HCT116 (cell line): Measurements from ENCODE around the gene SNRPA1. TPM values are rescaled to one million over a fixed set of nuclear protein-coding genes. Genes with fewer than 3 reads are reported as not detected.

ENCODE experiments used
- ATAC-seq: fragments of 200-7000 bp; cut with Tn5 transposase; 2 replicates; pipeline ENCODE4 v1.9.1; 2020; ENCODE audit warnings: mild to moderate bottlenecking, moderate library complexity
- BruUV-seq: library from RNA; stranded (reverse); fragments of 400-500 nt; replicated peaks from 2 replicates; lab custom pipeline; 2021; lab: Mats Ljungman, UMichigan
- CTCF ChIA-PET: fragments of 300-600 bp; sonication (Branson Sonifier 250); formaldehyde crosslinking; loops from one replicate; lab custom pipeline; 2021; ENCODE audit warnings: antibody characterized with exemption; lab: Charles Lee
- POLR2A ChIA-PET: fragments of 300-600, 350-600 bp; sonication (Branson Sonifier 250); formaldehyde crosslinking; loops from one replicate; lab custom pipeline; 2021; ENCODE audit warnings: antibody characterized with exemption; lab: Charles Lee
- RAD21 ChIA-PET, 2 experiments: fragments of 300-600 bp; sonication (Branson Sonifier 250); formaldehyde crosslinking; loops; one replicate each; lab custom pipeline; 2023; ENCODE audit warnings: low total read pairs in 2 of 2; ENCODE audit not compliant: uncharacterized antibody in 2 of 2, unreplicated experiment in 2 of 2, low non-redundant PET in 1 of 2; lab: Charles Lee
- DNase-seq: peaks from one replicate; pipeline ENCODE4 v3.0.0-alpha.2; 2010; ENCODE audit warnings: low read depth, low spot score
- H2AFZ ChIP-seq: fragments of 200-600 bp; shearing (Covaris generic), sonication (generic); 2 replicates; pipeline ENCODE4 v1.6.1; 2017; ENCODE audit warnings: low read depth, mixed run types, mixed read lengths, antibody characterized with exemption, low read length; ENCODE audit not compliant: poor library complexity, severe bottlenecking
- H3K27ac ChIP-seq: 2 replicates; pipeline ENCODE4 v1.5.1; 2012; ENCODE audit warnings: low read depth, low read length
- H3K27me3 ChIP-seq: fragments of 200-600 bp; sonication (generic); 2 replicates; pipeline ENCODE4 v1.6.1; 2016; ENCODE audit warnings: mixed run types, low read length, mixed read lengths; ENCODE audit not compliant: insufficient read depth
- H3K36me3 ChIP-seq, 2 experiments: fragments of 200-500 bp in 1 of 2; fragments of 200-600 bp in 1 of 2; sonication (Bioruptor generic) in 1 of 2; sonication (generic) in 1 of 2; 2 replicates each; pipeline versions ENCODE4 v1.5.1 to v1.6.1; 2014 to 2016; ENCODE audit warnings: low read length in 2 of 2, inconsistent platforms in 1 of 2, mixed read lengths in 1 of 2, mixed run types in 1 of 2; ENCODE audit not compliant: insufficient read depth in 2 of 2, control insufficient read depth in 1 of 2
- H3K4me1 ChIP-seq, 2 experiments: fragments of 200-600 bp in 1 of 2; sonication (generic) in 1 of 2; 2 replicates each; pipeline versions ENCODE4 v1.5.1 to v1.6.1; 2012 to 2017; ENCODE audit warnings: low read length in 2 of 2, inconsistent platforms in 1 of 2, mild to moderate bottlenecking in 1 of 2, mixed read lengths in 1 of 2, mixed run types in 1 of 2, moderate library complexity in 1 of 2; ENCODE audit not compliant: insufficient read depth in 2 of 2, control insufficient read depth in 1 of 2
- H3K4me2 ChIP-seq: fragments of 200-600 bp; sonication (generic); 2 replicates; pipeline ENCODE4 v1.6.1; 2017; ENCODE audit warnings: mixed run types, low read length, mixed read lengths
- H3K4me3 ChIP-seq, 2 experiments: fragments of 200-600 bp in 1 of 2; sonication (generic) in 1 of 2; replicated peaks in 1 of 2; 2 replicates each; pipeline ENCODE4 v1.5.1; 2011 to 2016; ENCODE audit warnings: low read length in 2 of 2, control low read depth in 1 of 2, low read depth in 1 of 2, mild to moderate bottlenecking in 1 of 2, mixed read lengths in 1 of 2, mixed run types in 1 of 2
- H3K79me2 ChIP-seq: fragments of 200-600 bp; sonication (generic); 2 replicates; pipeline ENCODE4 v1.6.1; 2017; ENCODE audit warnings: mild to moderate bottlenecking, mixed run types, low read length, moderate library complexity, mixed read lengths; ENCODE audit not compliant: insufficient read depth
- H3K9ac ChIP-seq: fragments of 200-600 bp; sonication (generic); 2 replicates; pipeline ENCODE4 v1.6.1; 2016; ENCODE audit warnings: low read length, mixed read lengths
- H3K9me2 ChIP-seq: fragments of 200-600 bp; sonication (generic), shearing (Covaris generic); 2 replicates; pipeline ENCODE4 v1.6.1; 2017; ENCODE audit warnings: mixed run types, mild to moderate bottlenecking, moderate library complexity; ENCODE audit not compliant: insufficient read depth
- H3K9me3 ChIP-seq, 2 experiments: fragments of 200-500 bp in 1 of 2; fragments of 200-600 bp in 1 of 2; sonication (Bioruptor generic) in 1 of 2; sonication (generic) in 1 of 2; 2 replicates each; pipeline ENCODE4 v1.6.1; 2014 to 2017; ENCODE audit warnings: low read length in 2 of 2, mixed read lengths in 2 of 2, inconsistent platforms in 1 of 2, low read depth in 1 of 2, mild to moderate bottlenecking in 1 of 2, mixed run types in 1 of 2, moderate library complexity in 1 of 2; ENCODE audit not compliant: control insufficient read depth in 1 of 2, insufficient read depth in 1 of 2
- H4K20me1 ChIP-seq: fragments of 200-600 bp; sonication (generic), shearing (Covaris generic); 2 replicates; pipeline ENCODE4 v1.6.1; 2017; ENCODE audit warnings: mixed run types, mild to moderate bottlenecking, moderate library complexity; ENCODE audit not compliant: insufficient read depth
- EGR1 ChIP-seq: IDR thresholded peaks from 2 replicates; pipeline ENCODE4 v1.6.1; 2012; ENCODE audit warnings: low read depth
- EZH2 ChIP-seq: fragments of 200-600 bp; sonication (generic); IDR thresholded peaks from 2 replicates; pipeline ENCODE4 v1.6.1; 2017; ENCODE audit warnings: antibody characterized with exemption, mixed run types
- EZH2phosphoT487 ChIP-seq: fragments of 200-600 bp; IDR thresholded peaks from 2 replicates; pipeline ENCODE4 v1.6.1; 2018; ENCODE audit warnings: antibody characterized with exemption, borderline replicate concordance
- MAX ChIP-seq: IDR thresholded peaks from 2 replicates; pipeline ENCODE4 v1.6.1; 2012
- POLR2A ChIP-seq: IDR thresholded peaks from 2 replicates; pipeline ENCODE4 v1.7.0; 2011; ENCODE audit warnings: borderline replicate concordance; ENCODE audit not compliant: insufficient read depth, insufficient read length; ENCODE audit errors: extremely low read depth
- POLR2AphosphoS5 ChIP-seq: IDR thresholded peaks from 2 replicates; pipeline ENCODE4 v1.6.1; 2011; ENCODE audit warnings: mild to moderate bottlenecking, low read depth, low read length, moderate library complexity
- SIN3A ChIP-seq: IDR thresholded peaks from 2 replicates; pipeline ENCODE4 v1.6.1; 2012; ENCODE audit warnings: low read depth
- SP1 ChIP-seq: IDR thresholded peaks from 2 replicates; pipeline ENCODE4 v1.6.1; 2012; ENCODE audit warnings: low read depth
- SRF ChIP-seq: IDR thresholded peaks from 2 replicates; pipeline ENCODE4 v1.6.1; 2012; ENCODE audit warnings: low read depth
- YY1 ChIP-seq: IDR thresholded peaks from 2 replicates; pipeline ENCODE4 v1.6.1; 2011; ENCODE audit warnings: low read length, low read depth, moderate library complexity, mild to moderate bottlenecking; ENCODE audit not compliant: insufficient replicate concordance; ENCODE audit errors: extremely low read depth
- ZFX ChIP-seq: fragments of 450-650 bp; IDR thresholded peaks from 2 replicates; pipeline ENCODE4 v1.6.1; 2017
- intact Hi-C: fragments of 100-400 bp; cut with micrococcal nuclease; formaldehyde crosslinking; loops from 2 replicates; pipeline ENCODE4 v1.10.0; 2022
- total RNA-seq: library from RNA; stranded (reverse); gene quantifications from one replicate; pipeline ENCODE4 v1.2.1, GENCODE V29; 2021; ENCODE audit not compliant: unreplicated experiment
- TF ChIP-seq, protein P1 (sequence below), 3 experiments: fragments of 200-600 bp in 1 of 3; sonication (generic) in 1 of 3; IDR thresholded peaks in 2 of 3; conservative IDR thresholded peaks in 1 of 3; 2 replicates each; pipeline ENCODE4 v1.5.1; 2012 to 2017; ENCODE audit warnings: low read depth in 2 of 3, low read length in 2 of 3, antibody characterized with exemption in 1 of 3, borderline replicate concordance in 1 of 3, control low read depth in 1 of 3, mild to moderate bottlenecking in 1 of 3, mixed read lengths in 1 of 3, mixed run types in 1 of 3, moderate library complexity in 1 of 3; ENCODE audit not compliant: insufficient read depth in 1 of 3

Gene SNRPA1
- total RNA-seq, 1 experiment from 2014 or later: 104 TPM

DNA sequence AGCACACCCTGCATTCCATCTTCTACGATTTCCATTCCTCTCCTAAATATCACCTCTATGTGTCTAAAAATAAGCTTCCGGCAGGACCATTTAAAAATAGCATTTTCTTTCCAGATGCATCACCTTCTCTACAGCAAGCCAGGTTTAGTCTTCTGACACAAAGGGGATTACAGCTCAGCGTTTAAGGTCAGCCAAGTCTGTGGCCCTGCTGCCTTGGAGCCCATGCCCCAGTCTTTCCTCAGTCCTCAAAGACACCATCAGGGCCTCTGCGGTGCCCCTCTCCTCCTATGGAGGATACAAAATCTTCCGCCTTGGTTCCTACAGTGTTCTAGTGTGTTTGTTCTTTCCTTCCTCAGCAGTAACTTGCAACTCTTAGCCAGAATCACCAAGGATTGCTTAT lies 21.5 kb downstream of the SNRPA1 start:
- Histone ChIP-seq H3K4me1 (peaks cover 2 to 12% of the 10 kb centered on the region in 2 experiments; a peak in 3 of 4 replicates), H4K20me1 (no peaks in the 10 kb centered on the region), H3K27ac (no peak overlapping the region), H3K4me3 (no peak overlapping the region), H3K36me3 (peaks cover 37 to 55% of the 10 kb centered on the region in 2 experiments), H3K27me3 (no peaks in the 10 kb centered on the region), H3K4me2 (no peak overlapping the region), H3K9me3 (no peaks in the 10 kb centered on the region), H3K79me2 (peaks cover 32% of the 10 kb centered on the region), H3K9me2 (no peaks in the 10 kb centered on the region), H3K9ac (no peak overlapping the region), H2AFZ (no peak overlapping the region)
- no peak for TF ChIP-seq SIN3A
- TF ChIP-seq ZFX: no peak
- no peak for TF ChIP-seq POLR2A
- no peak for TF ChIP-seq MAX
- TF ChIP-seq SP1: no peak
- TF ChIP-seq POLR2AphosphoS5: no peak
- TF ChIP-seq EGR1: no peak
- TF ChIP-seq, protein P1, sequence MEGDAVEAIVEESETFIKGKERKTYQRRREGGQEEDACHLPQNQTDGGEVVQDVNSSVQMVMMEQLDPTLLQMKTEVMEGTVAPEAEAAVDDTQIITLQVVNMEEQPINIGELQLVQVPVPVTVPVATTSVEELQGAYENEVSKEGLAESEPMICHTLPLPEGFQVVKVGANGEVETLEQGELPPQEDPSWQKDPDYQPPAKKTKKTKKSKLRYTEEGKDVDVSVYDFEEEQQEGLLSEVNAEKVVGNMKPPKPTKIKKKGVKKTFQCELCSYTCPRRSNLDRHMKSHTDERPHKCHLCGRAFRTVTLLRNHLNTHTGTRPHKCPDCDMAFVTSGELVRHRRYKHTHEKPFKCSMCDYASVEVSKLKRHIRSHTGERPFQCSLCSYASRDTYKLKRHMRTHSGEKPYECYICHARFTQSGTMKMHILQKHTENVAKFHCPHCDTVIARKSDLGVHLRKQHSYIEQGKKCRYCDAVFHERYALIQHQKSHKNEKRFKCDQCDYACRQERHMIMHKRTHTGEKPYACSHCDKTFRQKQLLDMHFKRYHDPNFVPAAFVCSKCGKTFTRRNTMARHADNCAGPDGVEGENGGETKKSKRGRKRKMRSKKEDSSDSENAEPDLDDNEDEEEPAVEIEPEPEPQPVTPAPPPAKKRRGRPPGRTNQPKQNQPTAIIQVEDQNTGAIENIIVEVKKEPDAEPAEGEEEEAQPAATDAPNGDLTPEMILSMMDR (IDR thresholded peaks at IDR 0.05 in 2 of 3, conservative IDR thresholded peaks at IDR 0.05 in 1 of 3; ENCODE audit: borderline replicate concordance in 1 of 3, insufficient read depth in 1 of 3, low read depth in 2 of 3, low read length in 2 of 3): no peak
- TF ChIP-seq EZH2: no peak
- TF ChIP-seq EZH2phosphoT487: no peak
- no peak for TF ChIP-seq YY1
- TF ChIP-seq SRF: no peak
- ChIA-PET POLR2A (no interaction called here), RAD21 (no interaction called here), CTCF (no interaction called here)
- DNase-seq: no peak
- no TSS peak for BruUV-seq
- intact Hi-C loops: no loop called here
- ATAC-seq: no peak
